ENCODE measurements around the gene C12orf42.

GRCh38 chr12:103515341-103515740 lies 19.6 kb upstream of the C12orf42 start:
- no peak for TF ChIP-seq CTCF (conservative IDR thresholded peaks at IDR 0.05; ENCODE audit: low read depth, low read length)
- no peak for TF ChIP-seq EZH2phosphoT487 (IDR thresholded peaks at IDR 0.05; ENCODE audit: borderline replicate concordance, low read length)
